ENCODE data around the gene KCNG2. TPM values are rescaled to one million over a fixed set of nuclear protein-coding genes. Genes with fewer than 3 reads are reported as not detected.

Gene KCNG2
- total RNA-seq, 1 donor from 2014 or later, result not detected

GRCh38 chr18:79779021-79779699 lies 18.6 kb upstream of the KCNG2 start:
- TF ChIP-seq CTCF (conservative IDR thresholded peaks at IDR 0.05), result no peak
- Mint-ChIP-seq H3K36me3 (ENCODE audit: low read depth) (no peaks in the 10 kb centered on the region), H3K4me1 (no peaks in the 10 kb centered on the region), H3K27me3 (ENCODE audit: low read depth) (peaks cover 25% of the 10 kb centered on the region), H3K27ac (ENCODE audit: unreplicated experiment) (no peak overlapping the region), H3K4me3 (no peak overlapping the region), H3K9me3 (peaks cover 4% of the 10 kb centered on the region)
- DNase-seq (ENCODE audit: low read depth, low spot score), result no peak

- Mint-ChIP-seq H3K27ac (ENCODE audit: unreplicated experiment) (no peak overlapping the region), H3K4me1 (no peaks in the 10 kb centered on the region), H3K36me3 (ENCODE audit: low read depth) (no peaks in the 10 kb centered on the region), H3K9me3 (peaks cover 4% of the 10 kb centered on the region), H3K4me3 (no peak overlapping the region), H3K27me3 (ENCODE audit: low read depth) (peaks cover 29% of the 10 kb centered on the region)
- no peak for DNase-seq (ENCODE audit: low read depth, low spot score)
- no peak for TF ChIP-seq CTCF (conservative IDR thresholded peaks at IDR 0.05)
Measured at GRCh38 chr18:79779700-79780190, 18.0 kb upstream of the KCNG2 start.

- H3K27me3 Mint-ChIP-seq (ENCODE audit: low read depth), result peaks cover 37% of the 10 kb centered on the region
- H3K27ac Mint-ChIP-seq (ENCODE audit: unreplicated experiment), result no peak overlapping the region
- peaks cover 4% of the 10 kb centered on the region for H3K9me3 Mint-ChIP-seq
- no peaks in the 10 kb centered on the region for H3K36me3 Mint-ChIP-seq (ENCODE audit: low read depth)
- no peak for TF ChIP-seq CTCF (conservative IDR thresholded peaks at IDR 0.05)
- H3K4me3 Mint-ChIP-seq, result no peak overlapping the region
- DNase-seq (ENCODE audit: low read depth, low spot score), result no peak
- no peaks in the 10 kb centered on the region for H3K4me1 Mint-ChIP-seq
Measured at GRCh38 chr18:79780547-79780946, 17.2 kb upstream of the KCNG2 start.

GRCh38 chr18:79781331-79781941 lies 16.3 kb upstream of the KCNG2 start:
- no peak overlapping the region for H3K27ac Mint-ChIP-seq (ENCODE audit: unreplicated experiment)
- H3K27me3 Mint-ChIP-seq (ENCODE audit: low read depth), result peaks cover 41% of the 10 kb centered on the region
- H3K9me3 Mint-ChIP-seq, result peaks cover 4% of the 10 kb centered on the region

More at GRCh38 chr18:79781331-79781941, 16.3 kb upstream of the KCNG2 start:
- Mint-ChIP-seq H3K4me3 (no peak overlapping the region), H3K36me3 (ENCODE audit: low read depth) (no peaks in the 10 kb centered on the region), H3K4me1 (no peaks in the 10 kb centered on the region)
- TF ChIP-seq CTCF (conservative IDR thresholded peaks at IDR 0.05), result no peak
- DNase-seq (ENCODE audit: low read depth, low spot score), result no peak
